ENCODE results near the gene RBM33. TPM values are rescaled to one million over a fixed set of nuclear protein-coding genes. Genes with fewer than 3 reads are reported as not detected.

The RBM33 gene
- total and polyA plus RNA-seq, 2 of the 13 experiments (the other 11 are each of a cell fraction or from before 2014, with no cell fraction given) = 12.4 to 28.9 TPM

GRCh38 chr7:155811560-155811894 lies 167.1 kb downstream of the RBM33 start:
- ATAC-seq = no peak
- no TSS peak for BruUV-seq (replicated peaks)
- Histone ChIP-seq H3K27ac (ENCODE audit: extremely low read length, insufficient read depth, low read length) (no peak overlapping the region), H4K20me1 (ENCODE audit: insufficient read depth, low read length) (peaks cover 5% of the 10 kb centered on the region; the same call in 1 of the 2 replicates), H3K36me3 (replicated peaks in 1 of 2; ENCODE audit: control insufficient read depth in 1 of 2, insufficient read depth in 2 of 2, low read length in 2 of 2) (no peaks in the 10 kb centered on the region), H3K27me3 (ENCODE audit: control insufficient read depth in 1 of 2, insufficient read depth in 2 of 2, low read length in 2 of 2) (peaks cover 7 to 57% of the 10 kb centered on the region in 2 experiments; a peak in 4 of 5 replicates), H3K9ac (ENCODE audit: insufficient read depth, low read depth, low read length) (no peak overlapping the region), H3K4me1 (ENCODE audit: insufficient read depth, low read length) (peaks cover 59% of the 10 kb centered on the region), H2AFZ (ENCODE audit: low read length) (no peak overlapping the region), H3K4me2 (ENCODE audit: low read depth, low read length) (peak overlapping the region; percentile 94; the same call in 1 of the 2 replicates), H3K79me2 (ENCODE audit: insufficient read depth, low read length) (no peaks in the 10 kb centered on the region), H3K9me3 (ENCODE audit: low read length) (no peaks in the 10 kb centered on the region), H3K4me3 (replicated peaks in 1 of 3; ENCODE audit: insufficient read depth in 1 of 3, low read depth in 2 of 3, low read length in 3 of 3) (peak overlapping the region in 2 of 3 experiments; percentile 37 to 61; a peak in 2 of 6 replicates)
- DNase-seq (ENCODE audit: low spot score) = no peak
- POLR2A ChIA-PET = interaction anchor here (2.4 kb wide), 1 partner anchor 150 kb away, joined by 14 read pairs; no protein-coding TSS in a partner anchor
- in situ Hi-C loops (cut with HindIII; ENCODE audit: extremely low pct_ligation_motif_present, low pct_unique_long_range_greater_than_20kb) (loop anchor here (5.0 to 25.0 kb wide), 3 partner anchors 153 to 826 kb away; partner anchors contain the start of gene RNF32), intact Hi-C loops (cut with micrococcal nuclease; ENCODE audit: unreplicated experiment) (loop anchor here (5.0 kb wide), 2 partner anchors 661 to 1006 kb away; no protein-coding TSS in a partner anchor)
- FAIRE-seq = no peak
- WGBS (ENCODE audit: low lambda C conversion rate) = 7% methylated on average over 12 of the region's 13 CpGs
- CTCF ChIA-PET (ENCODE audit: low intra/inter-chr PET ratio, low total read pairs) = no interaction called here
- TF ChIP-seq TMF1 (CRISPR knock-in tag; IDR thresholded peaks at IDR 0.05; ENCODE audit: low read depth) (no peak), GABPB1 (CRISPR knock-in tag; IDR thresholded peaks at IDR 0.05) (no peak), FOSL2 (CRISPR knock-in tag; IDR thresholded peaks at IDR 0.05) (0 out of 2 replicates have a peak, but pooled peaks have one; percentile 19)

DNA sequence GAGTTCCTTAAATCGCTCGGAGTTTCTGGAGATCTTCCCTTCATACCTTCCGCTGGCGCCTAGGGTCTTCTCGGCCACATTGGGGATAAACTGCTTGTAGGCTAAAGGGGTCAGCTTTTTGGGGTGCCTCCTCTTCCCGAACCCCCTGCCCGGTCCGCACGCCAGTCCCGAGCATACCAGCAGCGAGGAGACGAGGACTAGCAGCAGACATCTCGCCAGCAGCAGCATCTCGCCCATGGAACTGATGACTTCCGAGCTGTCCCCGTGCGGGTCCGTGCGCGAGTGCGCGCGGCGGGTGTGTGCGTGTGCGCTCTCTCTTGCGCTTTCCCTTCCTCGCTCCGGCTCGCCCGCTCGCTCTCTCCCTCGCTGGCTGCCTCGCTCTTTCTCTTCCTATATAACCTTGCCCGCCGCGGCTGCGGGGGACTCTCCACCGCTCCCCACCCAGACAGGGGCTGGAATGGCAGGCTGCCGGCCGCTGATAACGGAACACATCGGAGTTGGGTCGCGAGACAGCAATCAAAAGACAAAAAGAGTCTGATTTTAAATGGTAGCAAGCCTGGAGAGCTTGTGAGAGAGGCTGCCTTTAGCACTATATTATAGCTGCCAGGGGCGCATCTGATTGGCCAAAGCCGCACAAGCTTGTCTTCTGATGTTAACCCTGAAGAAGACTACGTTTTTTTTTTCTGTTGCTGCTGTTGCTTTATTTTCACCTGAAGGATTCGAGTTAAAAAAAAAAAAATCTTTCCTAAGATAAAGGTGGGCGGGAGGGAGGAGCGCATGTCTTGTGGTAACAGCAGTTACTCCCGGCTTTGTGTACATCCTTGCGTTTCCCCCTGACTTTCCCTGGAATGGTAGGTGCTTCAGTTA lies 167.7 kb downstream of the RBM33 start, which contains the start of gene SHH:
Gene SHH, minus strand, starts transcription at position 569 of the 867 bp plus-strand sequence. Its CDS starts 341 bp downstream, at position 228.
- BruUV-seq (replicated peaks) = no TSS peak
- Histone ChIP-seq H3K4me2 (ENCODE audit: low read depth, low read length) (peak within 1 kb of the TSS; percentile 94), H3K79me2 (ENCODE audit: insufficient read depth, low read length) (no peaks in the 10 kb centered on the region), H3K4me1 (ENCODE audit: insufficient read depth, low read length) (peaks cover 53% of the 10 kb centered on the region), H3K9me3 (ENCODE audit: low read length) (no peaks in the 10 kb centered on the region), H3K9ac (ENCODE audit: insufficient read depth, low read depth, low read length) (no peak within 1 kb of the TSS), H4K20me1 (ENCODE audit: insufficient read depth, low read length) (peaks cover 5% of the 10 kb centered on the region; the same call in 1 of the 2 replicates), H3K36me3 (replicated peaks in 1 of 2; ENCODE audit: control insufficient read depth in 1 of 2, insufficient read depth in 2 of 2, low read length in 2 of 2) (no peaks in the 10 kb centered on the region), H2AFZ (ENCODE audit: low read length) (no peak within 1 kb of the TSS), H3K27me3 (ENCODE audit: control insufficient read depth in 1 of 2, insufficient read depth in 2 of 2, low read length in 2 of 2) (peaks cover 7 to 60% of the 10 kb centered on the region in 2 experiments; a peak in 4 of 5 replicates), H3K4me3 (replicated peaks in 1 of 3; ENCODE audit: insufficient read depth in 1 of 3, low read depth in 2 of 3, low read length in 3 of 3) (peak within 1 kb of the TSS; percentile 36 to 61 (median 37); a peak in 5 of 6 replicates), H3K27ac (ENCODE audit: extremely low read length, insufficient read depth, low read length) (no peak within 1 kb of the TSS)
- WGBS (ENCODE audit: low lambda C conversion rate) = 10% methylated on average over 45 of the region's 53 CpGs
- ChIA-PET CTCF (ENCODE audit: low intra/inter-chr PET ratio, low total read pairs) (no interaction called here), POLR2A (interaction anchor here (2.4 kb wide), 1 partner anchor 150 kb away, joined by 14 read pairs; no protein-coding TSS in a partner anchor)
- FAIRE-seq = no peak
- intact Hi-C loops (cut with micrococcal nuclease; ENCODE audit: unreplicated experiment) = loop anchor here (5.0 kb wide), 2 partner anchors 660 to 1005 kb away; no protein-coding TSS in a partner anchor
- ATAC-seq = no peak
- in situ Hi-C loops (cut with HindIII; ENCODE audit: extremely low pct_ligation_motif_present, low pct_unique_long_range_greater_than_20kb) = loop anchor here (5.0 to 25.0 kb wide), 3 partner anchors 153 to 825 kb away; partner anchors contain the start of gene RNF32
- DNase-seq (ENCODE audit: low spot score) = no peak
- TF ChIP-seq, protein P1, sequence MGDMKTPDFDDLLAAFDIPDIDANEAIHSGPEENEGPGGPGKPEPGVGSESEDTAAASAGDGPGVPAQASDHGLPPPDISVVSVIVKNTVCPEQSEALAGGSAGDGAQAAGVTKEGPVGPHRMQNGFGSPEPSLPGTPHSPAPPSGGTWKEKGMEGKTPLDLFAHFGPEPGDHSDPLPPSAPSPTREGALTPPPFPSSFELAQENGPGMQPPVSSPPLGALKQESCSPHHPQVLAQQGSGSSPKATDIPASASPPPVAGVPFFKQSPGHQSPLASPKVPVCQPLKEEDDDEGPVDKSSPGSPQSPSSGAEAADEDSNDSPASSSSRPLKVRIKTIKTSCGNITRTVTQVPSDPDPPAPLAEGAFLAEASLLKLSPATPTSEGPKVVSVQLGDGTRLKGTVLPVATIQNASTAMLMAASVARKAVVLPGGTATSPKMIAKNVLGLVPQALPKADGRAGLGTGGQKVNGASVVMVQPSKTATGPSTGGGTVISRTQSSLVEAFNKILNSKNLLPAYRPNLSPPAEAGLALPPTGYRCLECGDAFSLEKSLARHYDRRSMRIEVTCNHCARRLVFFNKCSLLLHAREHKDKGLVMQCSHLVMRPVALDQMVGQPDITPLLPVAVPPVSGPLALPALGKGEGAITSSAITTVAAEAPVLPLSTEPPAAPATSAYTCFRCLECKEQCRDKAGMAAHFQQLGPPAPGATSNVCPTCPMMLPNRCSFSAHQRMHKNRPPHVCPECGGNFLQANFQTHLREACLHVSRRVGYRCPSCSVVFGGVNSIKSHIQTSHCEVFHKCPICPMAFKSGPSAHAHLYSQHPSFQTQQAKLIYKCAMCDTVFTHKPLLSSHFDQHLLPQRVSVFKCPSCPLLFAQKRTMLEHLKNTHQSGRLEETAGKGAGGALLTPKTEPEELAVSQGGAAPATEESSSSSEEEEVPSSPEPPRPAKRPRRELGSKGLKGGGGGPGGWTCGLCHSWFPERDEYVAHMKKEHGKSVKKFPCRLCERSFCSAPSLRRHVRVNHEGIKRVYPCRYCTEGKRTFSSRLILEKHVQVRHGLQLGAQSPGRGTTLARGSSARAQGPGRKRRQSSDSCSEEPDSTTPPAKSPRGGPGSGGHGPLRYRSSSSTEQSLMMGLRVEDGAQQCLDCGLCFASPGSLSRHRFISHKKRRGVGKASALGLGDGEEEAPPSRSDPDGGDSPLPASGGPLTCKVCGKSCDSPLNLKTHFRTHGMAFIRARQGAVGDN (CRISPR knock-in tag; IDR thresholded peaks at IDR 0.05) = peak; percentile 48
- TF ChIP-seq EZH2 (conservative IDR thresholded peaks at IDR 0.05; ENCODE audit: low read depth, low read length) = peak; percentile 94
- peak; percentile 91 for TF ChIP-seq ZNF800 (CRISPR knock-in tag; IDR thresholded peaks at IDR 0.05)
